Fibroblast of lung (primary cell): ENCODE results near the gene MAST3.

Source experiments
- EZH2 ChIP-seq: IDR thresholded peaks from 2 replicates; pipeline ENCODE4 v1.5.1; 2012; ENCODE audit warnings: low read length, control low read depth, mild to moderate bottlenecking; ENCODE audit errors: missing control alignments
- TF ChIP-seq, protein P1 (sequence below), 2 donors: IDR thresholded peaks in 1 of 2; conservative IDR thresholded peaks in 1 of 2; 1 replicate in 1 of 2; 2 replicates in 1 of 2; pipeline ENCODE4 v1.5.1; 2011 to 2012; ENCODE audit warnings: low read length in 2 of 2, control low read depth in 1 of 2, inconsistent platforms in 1 of 2, low read depth in 1 of 2, mild to moderate bottlenecking in 1 of 2

DNA sequence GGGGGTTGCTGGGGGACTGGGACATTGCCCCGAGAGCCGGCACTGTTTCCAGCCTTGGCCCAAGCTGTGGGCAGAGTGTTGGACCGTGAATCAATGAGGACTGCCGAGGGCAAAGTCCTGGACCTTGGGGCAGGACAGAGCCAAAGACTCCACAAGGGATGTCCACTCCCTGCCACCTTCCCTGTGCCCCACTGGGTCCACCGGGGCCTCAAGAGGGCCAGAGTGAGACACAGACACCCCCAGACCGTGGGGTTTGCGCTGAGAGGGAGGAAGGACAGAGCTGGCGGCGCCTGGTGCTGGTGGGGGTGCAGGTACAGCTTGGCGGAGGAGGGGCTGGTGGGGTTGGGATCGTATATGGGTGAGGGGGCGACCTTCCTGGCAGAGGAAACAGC lies 11.8 kb downstream of the MAST3 start:
- TF ChIP-seq, protein P1, sequence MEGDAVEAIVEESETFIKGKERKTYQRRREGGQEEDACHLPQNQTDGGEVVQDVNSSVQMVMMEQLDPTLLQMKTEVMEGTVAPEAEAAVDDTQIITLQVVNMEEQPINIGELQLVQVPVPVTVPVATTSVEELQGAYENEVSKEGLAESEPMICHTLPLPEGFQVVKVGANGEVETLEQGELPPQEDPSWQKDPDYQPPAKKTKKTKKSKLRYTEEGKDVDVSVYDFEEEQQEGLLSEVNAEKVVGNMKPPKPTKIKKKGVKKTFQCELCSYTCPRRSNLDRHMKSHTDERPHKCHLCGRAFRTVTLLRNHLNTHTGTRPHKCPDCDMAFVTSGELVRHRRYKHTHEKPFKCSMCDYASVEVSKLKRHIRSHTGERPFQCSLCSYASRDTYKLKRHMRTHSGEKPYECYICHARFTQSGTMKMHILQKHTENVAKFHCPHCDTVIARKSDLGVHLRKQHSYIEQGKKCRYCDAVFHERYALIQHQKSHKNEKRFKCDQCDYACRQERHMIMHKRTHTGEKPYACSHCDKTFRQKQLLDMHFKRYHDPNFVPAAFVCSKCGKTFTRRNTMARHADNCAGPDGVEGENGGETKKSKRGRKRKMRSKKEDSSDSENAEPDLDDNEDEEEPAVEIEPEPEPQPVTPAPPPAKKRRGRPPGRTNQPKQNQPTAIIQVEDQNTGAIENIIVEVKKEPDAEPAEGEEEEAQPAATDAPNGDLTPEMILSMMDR (conservative IDR thresholded peaks at IDR 0.05 in 1 of 2, IDR thresholded peaks at IDR 0.05 in 1 of 2; ENCODE audit: low read depth in 1 of 2, low read length in 2 of 2), result no peak
- TF ChIP-seq EZH2, result no peak
